ENCODE measurements around the gene BMPR2. TPM values are rescaled to one million over a fixed set of nuclear protein-coding genes. Genes with fewer than 3 reads are reported as not detected.
"Not testable (repeated sequence)": the region's sequence is repeated elsewhere in the genome, so short reads cannot be mapped to it uniquely, and the experiment has no call there.

The BMPR2 gene
- total and polyA plus RNA-seq, 2 experiments from 2014 or later: 12.7 to 24.9 TPM

- peak; percentile 41 to 71 for DNase-seq (ENCODE audit: low read depth in 1 of 2, low spot score in 1 of 2)
- Histone ChIP-seq H3K4me3 (peak overlapping the region; percentile 76), H3K9me3 (ENCODE audit: low read depth) (no peaks in the 10 kb centered on the region), H3K27me3 (no peaks in the 10 kb centered on the region), H3K27ac (peak overlapping the region; percentile 93), H3K4me1 (ENCODE audit: low read depth) (peaks cover 13% of the 10 kb centered on the region), H3K36me3 (no peaks in the 10 kb centered on the region)
- no peak for TF ChIP-seq CTCF (IDR thresholded peaks at IDR 0.05; ENCODE audit: low read depth, low read length)
Measured at GRCh38 chr2:202377207-202377761, 1.2 kb downstream of the BMPR2 start.

GRCh38 chr2:202378001-202378400 lies 1.9 kb downstream of the BMPR2 start:
- no peaks in the 10 kb centered on the region for H3K9me3 ChIP-seq (ENCODE audit: low read depth)
- no peak for TF ChIP-seq CTCF (IDR thresholded peaks at IDR 0.05; ENCODE audit: low read depth, low read length)
- peaks cover 13% of the 10 kb centered on the region for H3K4me1 ChIP-seq (ENCODE audit: low read depth)
- DNase-seq (ENCODE audit: low read depth in 1 of 2, low spot score in 1 of 2): no peak
- peak overlapping the region; percentile 76 for H3K4me3 ChIP-seq
- H3K27ac ChIP-seq: no peak overlapping the region
- no peaks in the 10 kb centered on the region for H3K36me3 ChIP-seq
- H3K27me3 ChIP-seq: no peaks in the 10 kb centered on the region

- DNase-seq (ENCODE audit: low read depth in 1 of 2, low spot score in 1 of 2): no peak
- Histone ChIP-seq H3K9me3 (ENCODE audit: low read depth) (no peaks in the 10 kb centered on the region), H3K36me3 (no peaks in the 10 kb centered on the region), H3K4me1 (ENCODE audit: low read depth) (peaks cover 13% of the 10 kb centered on the region), H3K4me3 (peak overlapping the region; percentile 76), H3K27ac (no peak overlapping the region), H3K27me3 (no peaks in the 10 kb centered on the region)
- TF ChIP-seq CTCF (IDR thresholded peaks at IDR 0.05; ENCODE audit: low read depth, low read length): no peak
Measured at GRCh38 chr2:202378662-202379358, 2.7 kb downstream of the BMPR2 start.

GRCh38 chr2:202382684-202383083 lies 6.6 kb downstream of the BMPR2 start:
- Histone ChIP-seq H3K4me1 (ENCODE audit: low read depth) (peaks cover 9% of the 10 kb centered on the region), H3K9me3 (ENCODE audit: low read depth) (no peaks in the 10 kb centered on the region), H3K27me3 (no peaks in the 10 kb centered on the region), H3K36me3 (no peaks in the 10 kb centered on the region), H3K4me3 (no peak overlapping the region), H3K27ac (no peak overlapping the region)
- no peak for TF ChIP-seq CTCF (IDR thresholded peaks at IDR 0.05; ENCODE audit: low read depth, low read length)
- no peak for DNase-seq (ENCODE audit: low read depth in 1 of 2, low spot score in 1 of 2)

GRCh38 chr2:202386495-202386894 lies 10.4 kb downstream of the BMPR2 start:
- H3K4me1 ChIP-seq (ENCODE audit: low read depth); H3K4me3 ChIP-seq; H3K9me3 ChIP-seq (ENCODE audit: low read depth); H3K36me3 ChIP-seq; DNase-seq (ENCODE audit: low read depth in 1 of 2, low spot score in 1 of 2); H3K27ac ChIP-seq; H3K27me3 ChIP-seq: not testable (repeated sequence)

GRCh38 chr2:202387608-202388342 lies 11.6 kb downstream of the BMPR2 start:
- H3K9me3 ChIP-seq (ENCODE audit: low read depth): no peaks in the 10 kb centered on the region
- H3K27ac ChIP-seq: no peak overlapping the region
- no peak for TF ChIP-seq CTCF (IDR thresholded peaks at IDR 0.05; ENCODE audit: low read depth, low read length)
- no peaks in the 10 kb centered on the region for H3K36me3 ChIP-seq
- no peaks in the 10 kb centered on the region for H3K4me1 ChIP-seq (ENCODE audit: low read depth)
- H3K27me3 ChIP-seq: no peaks in the 10 kb centered on the region
- no peak overlapping the region for H3K4me3 ChIP-seq
- DNase-seq (ENCODE audit: low read depth in 1 of 2, low spot score in 1 of 2): peak in 1 of 2 donors; percentile 72

Measured in cardiac muscle cell (in vitro differentiated cells and primary cell).